ENCODE measurements around the gene MLANA. TPM values are rescaled to one million over a fixed set of nuclear protein-coding genes. Genes with fewer than 3 reads are reported as not detected.

The MLANA gene, protein sequence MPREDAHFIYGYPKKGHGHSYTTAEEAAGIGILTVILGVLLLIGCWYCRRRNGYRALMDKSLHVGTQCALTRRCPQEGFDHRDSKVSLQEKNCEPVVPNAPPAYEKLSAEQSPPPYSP
- not detected in 2 replicates for total RNA-seq
- polyA plus RNA-seq: not detected in 2 replicates

DNA sequence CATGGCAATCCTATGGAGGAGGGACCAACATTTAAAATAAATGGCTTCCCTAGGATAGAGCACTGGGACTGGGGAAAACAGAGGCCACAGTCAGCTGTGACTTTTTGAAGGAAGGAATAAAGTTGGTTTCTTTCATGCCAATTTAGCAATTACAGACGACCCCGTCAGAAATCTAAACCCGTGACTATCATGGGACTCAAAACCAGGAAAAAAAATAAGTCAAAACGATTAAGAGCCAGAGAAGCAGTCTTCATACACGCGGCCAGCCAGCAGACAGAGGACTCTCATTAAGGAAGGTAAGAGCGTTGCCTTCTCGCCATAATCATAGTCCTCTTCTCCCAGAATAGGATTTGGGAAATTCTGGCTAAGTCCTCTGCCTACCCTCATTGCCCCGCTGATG, at the start of gene MLANA:
Gene MLANA (plus strand): TSS at position 249 of the 400 bp plus-strand sequence. CDS start 1,586 bp downstream, outside the sequence.
- Histone ChIP-seq H3K9me2 (replicated peaks; ENCODE audit: insufficient read depth) (no peaks in the 10 kb centered on the region), H3K4me3 (no peak within 1 kb of the TSS), H3K9me3 (ENCODE audit: low read depth) (no peaks in the 10 kb centered on the region), H3K36me3 (replicated peaks; ENCODE audit: insufficient read depth, low read depth) (no peaks in the 10 kb centered on the region), H4K20me1 (ENCODE audit: insufficient read depth, poor library complexity, severe bottlenecking) (no peaks in the 10 kb centered on the region), H2AFZ (no peak within 1 kb of the TSS), H3K79me2 (no peaks in the 10 kb centered on the region), H3K27me3 (no peaks in the 10 kb centered on the region), H3K27ac (no peak within 1 kb of the TSS), H3K4me2 (no peak within 1 kb of the TSS), H3K4me1 (ENCODE audit: insufficient read depth) (peaks cover 9% of the 10 kb centered on the region)
- DNase-seq (ENCODE audit: low spot score): no peak
- 93% methylated on average over 9 of the region's 9 CpGs for WGBS (ENCODE audit: low lambda C conversion rate, missing lambda C conversion rate)
- TF ChIP-seq, protein P1, sequence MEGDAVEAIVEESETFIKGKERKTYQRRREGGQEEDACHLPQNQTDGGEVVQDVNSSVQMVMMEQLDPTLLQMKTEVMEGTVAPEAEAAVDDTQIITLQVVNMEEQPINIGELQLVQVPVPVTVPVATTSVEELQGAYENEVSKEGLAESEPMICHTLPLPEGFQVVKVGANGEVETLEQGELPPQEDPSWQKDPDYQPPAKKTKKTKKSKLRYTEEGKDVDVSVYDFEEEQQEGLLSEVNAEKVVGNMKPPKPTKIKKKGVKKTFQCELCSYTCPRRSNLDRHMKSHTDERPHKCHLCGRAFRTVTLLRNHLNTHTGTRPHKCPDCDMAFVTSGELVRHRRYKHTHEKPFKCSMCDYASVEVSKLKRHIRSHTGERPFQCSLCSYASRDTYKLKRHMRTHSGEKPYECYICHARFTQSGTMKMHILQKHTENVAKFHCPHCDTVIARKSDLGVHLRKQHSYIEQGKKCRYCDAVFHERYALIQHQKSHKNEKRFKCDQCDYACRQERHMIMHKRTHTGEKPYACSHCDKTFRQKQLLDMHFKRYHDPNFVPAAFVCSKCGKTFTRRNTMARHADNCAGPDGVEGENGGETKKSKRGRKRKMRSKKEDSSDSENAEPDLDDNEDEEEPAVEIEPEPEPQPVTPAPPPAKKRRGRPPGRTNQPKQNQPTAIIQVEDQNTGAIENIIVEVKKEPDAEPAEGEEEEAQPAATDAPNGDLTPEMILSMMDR (IDR thresholded peaks at IDR 0.05; ENCODE audit: poor library complexity): no peak
- TF ChIP-seq EZH2phosphoT487 (IDR thresholded peaks at IDR 0.05; ENCODE audit: low read depth, severe bottlenecking, unreplicated experiment) (no peak), EZH2 (IDR thresholded peaks at IDR 0.05; ENCODE audit: borderline replicate concordance) (no peak)

DNA sequence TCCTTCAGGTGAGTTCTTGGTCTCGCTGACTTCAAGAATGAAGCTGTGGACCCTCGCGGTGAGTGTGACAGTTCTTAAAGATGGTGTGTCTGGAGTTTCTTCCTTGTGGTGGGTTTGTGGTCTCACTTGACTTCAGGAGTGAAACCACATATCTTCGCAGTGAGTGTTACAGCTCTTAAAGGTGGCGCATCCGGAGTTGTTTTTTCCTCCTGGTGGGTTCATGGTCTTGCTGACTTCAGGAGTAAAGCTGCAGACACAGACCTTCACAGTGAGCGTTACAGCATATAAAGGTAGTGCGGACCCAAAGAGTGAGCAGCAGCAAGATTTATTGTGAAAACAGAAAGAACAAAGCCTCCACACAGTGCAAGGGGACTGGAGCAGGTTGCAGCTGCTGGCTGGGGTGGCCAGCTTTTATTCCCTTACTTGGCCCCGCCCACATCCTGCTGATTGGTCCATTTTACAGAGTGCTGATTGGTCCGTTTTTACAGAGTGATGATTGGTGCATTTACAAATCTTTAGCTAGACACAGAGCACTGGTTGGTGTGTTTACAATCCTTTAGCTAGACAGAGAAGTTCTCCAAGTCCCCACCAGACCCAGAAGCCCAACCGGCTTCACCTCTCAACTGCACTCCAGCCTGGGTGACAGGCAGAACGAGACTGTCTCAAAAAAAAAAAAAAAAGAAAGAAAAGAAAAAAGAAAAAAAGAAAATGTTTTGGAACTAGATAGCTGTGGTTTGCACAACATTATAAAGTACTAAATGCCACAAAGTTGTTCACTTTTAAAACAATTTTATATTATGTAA, 48.7 kb upstream of the MLANA start:
- no peak overlapping the region for H2AFZ ChIP-seq
- TF ChIP-seq, protein P1 (IDR thresholded peaks at IDR 0.05; ENCODE audit: poor library complexity): no peak
- TF ChIP-seq EZH2 (IDR thresholded peaks at IDR 0.05; ENCODE audit: borderline replicate concordance) (no peak), EZH2phosphoT487 (IDR thresholded peaks at IDR 0.05; ENCODE audit: low read depth, severe bottlenecking, unreplicated experiment) (no peak)
- H3K27ac ChIP-seq: no peak overlapping the region
- no peak overlapping the region for H3K4me2 ChIP-seq
- peaks cover 26% of the 10 kb centered on the region for H3K4me1 ChIP-seq (ENCODE audit: insufficient read depth)
- H4K20me1 ChIP-seq (ENCODE audit: insufficient read depth, poor library complexity, severe bottlenecking): no peaks in the 10 kb centered on the region
- H3K36me3 ChIP-seq (replicated peaks; ENCODE audit: insufficient read depth, low read depth): no peaks in the 10 kb centered on the region
- 96% methylated on average over 12 of the region's 12 CpGs for WGBS (ENCODE audit: low lambda C conversion rate, missing lambda C conversion rate)
- no peak for DNase-seq (ENCODE audit: low spot score)
- H3K4me3 ChIP-seq: no peak overlapping the region
- H3K27me3 ChIP-seq: no peaks in the 10 kb centered on the region
- no peaks in the 10 kb centered on the region for H3K9me3 ChIP-seq (ENCODE audit: low read depth)
- H3K9me2 ChIP-seq (replicated peaks; ENCODE audit: insufficient read depth): no peaks in the 10 kb centered on the region
- H3K79me2 ChIP-seq: no peaks in the 10 kb centered on the region

DNA sequence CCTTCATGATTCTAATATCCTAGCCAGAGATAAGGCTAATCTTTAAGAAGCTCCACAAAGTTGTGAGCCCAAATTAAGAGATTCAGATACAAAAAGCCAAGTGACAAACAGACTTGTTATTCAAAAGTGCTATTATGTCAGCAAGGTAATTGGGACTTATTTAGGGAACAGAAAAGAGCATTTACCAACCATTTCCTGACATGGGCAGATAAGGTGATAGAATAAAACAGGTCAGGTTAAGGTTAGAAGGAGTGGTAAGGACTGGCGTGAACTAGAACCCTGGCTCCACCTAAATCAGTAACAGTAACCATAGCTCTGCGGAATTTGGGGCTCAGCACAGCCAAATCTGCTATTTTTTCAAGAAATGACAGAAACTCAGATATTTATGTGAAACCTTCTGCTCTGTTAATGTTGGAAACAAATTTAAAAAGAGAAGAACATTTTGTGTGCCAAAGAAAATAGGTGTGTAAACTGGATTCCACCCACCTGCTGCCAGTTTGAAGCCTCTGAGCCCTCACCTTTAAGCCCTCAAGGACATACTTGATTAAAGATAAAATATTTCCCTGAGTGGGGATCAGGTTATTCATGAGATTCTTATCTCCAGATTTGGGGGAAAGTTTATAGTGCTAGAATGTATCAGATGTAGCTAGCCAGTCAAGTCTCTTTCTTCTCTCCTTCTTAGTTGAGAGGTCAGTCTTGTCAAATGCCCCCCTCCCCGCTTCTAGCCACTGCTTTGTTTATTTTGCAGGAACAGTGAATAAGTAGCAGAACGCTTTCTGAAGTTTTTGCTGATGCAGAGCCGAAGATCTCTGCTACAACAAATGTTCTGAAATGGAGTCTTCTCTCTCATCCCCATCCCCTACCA, 47.5 kb upstream of the MLANA start:
- H3K27ac ChIP-seq: peak overlapping the region; percentile 75
- H3K4me3 ChIP-seq: no peak overlapping the region
- no peaks in the 10 kb centered on the region for H3K36me3 ChIP-seq (replicated peaks; ENCODE audit: insufficient read depth, low read depth)
- no peaks in the 10 kb centered on the region for H3K27me3 ChIP-seq
- H3K4me2 ChIP-seq: peak overlapping the region; percentile 38
- H3K4me1 ChIP-seq (ENCODE audit: insufficient read depth): peaks cover 26% of the 10 kb centered on the region
- no peak for DNase-seq (ENCODE audit: low spot score)
- H4K20me1 ChIP-seq (ENCODE audit: insufficient read depth, poor library complexity, severe bottlenecking): no peaks in the 10 kb centered on the region
- WGBS (ENCODE audit: low lambda C conversion rate, missing lambda C conversion rate): 39% methylated on average over 5 of the region's 5 CpGs
- H3K79me2 ChIP-seq: no peaks in the 10 kb centered on the region
- no peaks in the 10 kb centered on the region for H3K9me3 ChIP-seq (ENCODE audit: low read depth)
- H3K9me2 ChIP-seq (replicated peaks; ENCODE audit: insufficient read depth): no peaks in the 10 kb centered on the region
- peak overlapping the region; percentile 48 for H2AFZ ChIP-seq
- no peak for TF ChIP-seq EZH2 (IDR thresholded peaks at IDR 0.05; ENCODE audit: borderline replicate concordance)
- TF ChIP-seq, protein P1 (IDR thresholded peaks at IDR 0.05; ENCODE audit: poor library complexity): no peak
- no peak for TF ChIP-seq EZH2phosphoT487 (IDR thresholded peaks at IDR 0.05; ENCODE audit: low read depth, severe bottlenecking, unreplicated experiment)
